ENCODE data around the gene AMPD3. TPM values are rescaled to one million over a fixed set of nuclear protein-coding genes. Genes with fewer than 3 reads are reported as not detected.

Gene AMPD3
- total and polyA plus RNA-seq, 2 donors (not counting 1 experiment from before 2014, with no cell fraction given): 40.1 to 85.5 TPM

GRCh38 chr11:10488934-10489691 is 34.0 kb downstream of the AMPD3 start:
- Histone ChIP-seq H3K36me3 (replicated peaks in 1 of 2; ENCODE audit: control extremely low read depth in 1 of 2, control insufficient read depth in 1 of 2, extremely low read depth in 1 of 2, insufficient read depth in 2 of 2, low read length in 1 of 2) (peaks cover 2 to 89% of the 10 kb centered on the region in 2 experiments), H3K79me2 (ENCODE audit: control insufficient read depth, insufficient read depth, low read length) (peaks cover 41% of the 10 kb centered on the region), H3K4me1 (ENCODE audit: control insufficient read depth in 2 of 2, insufficient read depth in 2 of 2, low read length in 2 of 2) (peaks cover 24 to 34% of the 10 kb centered on the region in 2 donors), H4K20me1 (ENCODE audit: control insufficient read depth, insufficient read depth, low read length, poor library complexity, severe bottlenecking) (peaks cover 8% of the 10 kb centered on the region), H3K9me3 (ENCODE audit: control extremely low read depth in 1 of 3, control insufficient read depth in 2 of 3, insufficient read depth in 1 of 3, low read length in 2 of 3) (no peaks in the 10 kb centered on the region), H3K4me3 (ENCODE audit: control extremely low read depth in 1 of 5, extremely low read depth in 1 of 5, insufficient read depth in 1 of 5, low read depth in 2 of 5, low read length in 4 of 5) (no peak overlapping the region), H3K4me2 (replicated peaks; ENCODE audit: low read depth, low read length, poor library complexity, severe bottlenecking) (peak overlapping the region; percentile 36), H3K9ac (ENCODE audit: low read length) (no peak overlapping the region), H3K27me3 (replicated peaks in 1 of 4; ENCODE audit: control extremely low read depth in 1 of 4, control insufficient read depth in 3 of 4, insufficient read depth in 4 of 4, low read length in 3 of 4) (no peaks in the 10 kb centered on the region), H2AFZ (ENCODE audit: insufficient read depth, low read depth, low read length, poor library complexity, severe bottlenecking) (peak overlapping the region; percentile 43), H3K27ac (ENCODE audit: low read length in 2 of 2) (peak overlapping the region; percentile 94 to 98)
- intact Hi-C loops (cut with micrococcal nuclease): loop anchor here (1.0 kb wide), 2 partner anchors 33 to 76 kb away; no protein-coding TSS in a partner anchor
- Mint-ChIP-seq H3K4me3 (peak overlapping the region; percentile 30), H3K27me3 (no peaks in the 10 kb centered on the region), H3K9me3 (ENCODE audit: insufficient read depth) (no peaks in the 10 kb centered on the region), H3K27ac (peak overlapping the region; percentile 90), H3K4me1 (peaks cover 39% of the 10 kb centered on the region)
- DNase-seq (peak; percentile 93), ATAC-seq (ENCODE audit: low read depth) (peak; percentile 93)
- whole genome bisulfite sequencing (ENCODE audit: insufficient coverage): 35% methylated on average over 9 of the region's 11 CpGs
- POLR2A ChIA-PET: interaction anchor here (0.7 to 2.1 kb wide), 13 partner anchors 10 to 153 kb away, joined by 3 to 8 read pairs (median 3); partner anchors contain the start of gene RNF141
- TF ChIP-seq CTCF (IDR thresholded peaks at IDR 0.05): no peak
- no peak for TF ChIP-seq EZH2 (IDR thresholded peaks at IDR 0.05; ENCODE audit: borderline replicate concordance, insufficient read depth, low read depth, low read length, poor library complexity, severe bottlenecking)
- CTCF ChIA-PET: interaction anchor here (0.8 to 3.0 kb wide), 15 partner anchors 15 to 247 kb away, joined by 3 to 35 read pairs (median 4); partner anchors contain the start of gene RNF141

DNA sequence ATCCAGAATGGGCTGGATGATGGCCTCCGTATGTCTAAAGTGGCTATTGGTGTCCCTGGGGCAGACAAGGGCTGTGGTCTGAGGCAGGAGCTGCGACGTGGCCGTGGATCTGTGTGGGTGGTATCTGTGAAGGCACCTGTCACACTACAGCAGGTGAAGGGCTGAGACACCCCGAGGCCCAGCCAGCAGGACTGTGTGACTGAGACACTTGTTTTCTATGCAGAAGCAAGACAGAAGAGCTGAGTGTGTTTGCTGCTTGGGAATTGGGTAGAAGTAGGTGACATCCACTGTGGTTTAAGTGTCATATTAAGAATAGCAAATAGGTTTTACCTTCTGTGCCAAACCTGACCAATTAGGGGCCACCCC is 35.0 kb downstream of the AMPD3 start:
- Histone ChIP-seq H3K4me2 (replicated peaks; ENCODE audit: low read depth, low read length, poor library complexity, severe bottlenecking) (no peak overlapping the region), H3K36me3 (replicated peaks in 1 of 2; ENCODE audit: control extremely low read depth in 1 of 2, control insufficient read depth in 1 of 2, extremely low read depth in 1 of 2, insufficient read depth in 2 of 2, low read length in 1 of 2) (peaks cover 2 to 89% of the 10 kb centered on the region in 2 experiments), H3K9me3 (ENCODE audit: control extremely low read depth in 1 of 3, control insufficient read depth in 2 of 3, insufficient read depth in 1 of 3, low read length in 2 of 3) (no peaks in the 10 kb centered on the region), H3K27ac (ENCODE audit: low read length in 2 of 2) (peak overlapping the region; percentile 94 to 98), H3K9ac (ENCODE audit: low read length) (no peak overlapping the region), H3K27me3 (replicated peaks in 1 of 4; ENCODE audit: control extremely low read depth in 1 of 4, control insufficient read depth in 3 of 4, insufficient read depth in 4 of 4, low read length in 3 of 4) (no peaks in the 10 kb centered on the region), H2AFZ (ENCODE audit: insufficient read depth, low read depth, low read length, poor library complexity, severe bottlenecking) (no peak overlapping the region), H3K79me2 (ENCODE audit: control insufficient read depth, insufficient read depth, low read length) (peaks cover 41% of the 10 kb centered on the region), H3K4me1 (ENCODE audit: control insufficient read depth in 2 of 2, insufficient read depth in 2 of 2, low read length in 2 of 2) (peaks cover 24 to 34% of the 10 kb centered on the region in 2 donors), H3K4me3 (ENCODE audit: control extremely low read depth in 1 of 5, extremely low read depth in 1 of 5, insufficient read depth in 1 of 5, low read depth in 2 of 5, low read length in 4 of 5) (no peak overlapping the region), H4K20me1 (ENCODE audit: control insufficient read depth, insufficient read depth, low read length, poor library complexity, severe bottlenecking) (peaks cover 8% of the 10 kb centered on the region)
- Mint-ChIP-seq H3K27ac (peak overlapping the region; percentile 90), H3K4me1 (peaks cover 39% of the 10 kb centered on the region), H3K27me3 (no peaks in the 10 kb centered on the region), H3K9me3 (ENCODE audit: insufficient read depth) (no peaks in the 10 kb centered on the region), H3K4me3 (no peak overlapping the region)
- intact Hi-C loops (cut with micrococcal nuclease): no loop called here
- POLR2A ChIA-PET: interaction anchor here (0.7 to 2.1 kb wide), 2 partner anchors 34 to 39 kb away, joined by 3 to 8 read pairs; no protein-coding TSS in a partner anchor
- TF ChIP-seq EZH2 (IDR thresholded peaks at IDR 0.05; ENCODE audit: borderline replicate concordance, insufficient read depth, low read depth, low read length, poor library complexity, severe bottlenecking) (no peak), CTCF (IDR thresholded peaks at IDR 0.05) (no peak)
- DNase-seq (no peak), ATAC-seq (ENCODE audit: low read depth) (no peak)
- 70% methylated on average over 5 of the region's 5 CpGs for WGBS (ENCODE audit: insufficient coverage)
- CTCF ChIA-PET: interaction anchor here (0.8 to 3.0 kb wide), 5 partner anchors 25 to 166 kb away, joined by 3 to 35 read pairs (median 4); no protein-coding TSS in a partner anchor
